Peyer's patch (tissue), 4 donors: ENCODE measurements around the gene NAT8.
"Not testable (repeated sequence)": the region's sequence is repeated elsewhere in the genome, so short reads cannot be mapped to it uniquely, and the experiment has no call there.

Source experiments
- CTCF ChIP-seq, 6 experiments: fragments of 450-650 bp in 4 of 6; fragments of 200-600 bp in 2 of 6; sonication (generic) in 1 of 6; IDR thresholded peaks; one replicate each; pipeline ENCODE4 v1.5.1; 2017 to 2019; ENCODE audit warnings: antibody characterized with exemption in 6 of 6, mild to moderate bottlenecking in 3 of 6, moderate library complexity in 1 of 6
- POLR2A ChIP-seq, 2 donors: fragments of 450-650 bp; IDR thresholded peaks; one replicate each; pipeline ENCODE4 v1.5.1; 2017; ENCODE audit warnings: antibody characterized with exemption in 2 of 2, mild to moderate bottlenecking in 2 of 2, moderate library complexity in 2 of 2

- not testable (repeated sequence) for TF ChIP-seq CTCF, POLR2A (IDR thresholded peaks at IDR 0.05)
Measured at GRCh38 chr2:73678008-73678407, 35.8 kb upstream of the NAT8 start.
